ENCODE results near the gene KRTAP27-1.

GRCh38 chr21:30306884-30307283 is 30.6 kb downstream of the KRTAP27-1 start:
- TF ChIP-seq CTCF (IDR thresholded peaks at IDR 0.05) (no peak), POLR2A (IDR thresholded peaks at IDR 0.05) (no peak)
